Placental pericyte (primary cell): ENCODE data around the gene SULT1A4. TPM values are rescaled to one million over a fixed set of nuclear protein-coding genes. Genes with fewer than 3 reads are reported as not detected.

ENCODE experiments used
- small RNA-seq: library from RNA; depleted of rRNA; stranded (forward); fragments of <200 nt; gene quantifications from one replicate; pipeline ENCODE3, GENCODE V24; 2012; ENCODE audit warnings: low replicate concordance
- total RNA-seq: library from RNA; depleted of rRNA; stranded (reverse); fragments of >200 nt; gene quantifications from 2 replicates; pipeline ENCODE4 v1.2.3, GENCODE V29; 2012

SULT1A4 gene
- total RNA-seq: 0.44 and 0.57 TPM in 2 replicates

GRCh38 chr16:29459706-29460646 lies at the start of gene SULT1A4:
TSS of gene SULT1A4 (plus strand) at chr16:29459913. CDS start at chr16:29461386, 1,473 bp downstream.

GRCh38 chr16:29454269-29454668 lies 5.4 kb upstream of the SULT1A4 start, which contains the start of the genes BOLA2 and SLX1B:
TSS of gene BOLA2 (minus strand) at chr16:29454351. CDS start at chr16:29454253, 98 bp downstream.
TSS of gene SLX1B (plus strand) at chr16:29454533.

GRCh38 chr16:29506308-29506707 lies 46.6 kb downstream of the SULT1A4 start, which contains the start of gene NPIPB12:
TSS of gene NPIPB12 (minus strand) at chr16:29506408.

Small RNA genes within 50 kb of the gene (small RNA-seq; reads per million reads assigned to genes)
- gene AC133555.2: not detected

Other genes with a start within 250 kb of the SULT1A4 start
- gene NPIPB11, start 53.2 kb upstream of the SULT1A4 start, total RNA-seq: 0.44 and 1.1 TPM in 2 replicates
- 18.8 and 20.6 TPM in 2 replicates for gene BOLA2, start 5.6 kb upstream of the SULT1A4 start, total RNA-seq
- 12.9 and 23.9 TPM in 2 replicates for gene SLX1B, start 5.4 kb upstream of the SULT1A4 start, total RNA-seq
- gene NPIPB12, start 46.5 kb downstream of the SULT1A4 start, total RNA-seq: 10.7 and 22.8 TPM in 2 replicates
- gene SPN, start 203.3 kb downstream of the SULT1A4 start, total RNA-seq: not detected in 2 replicates
- 25.5 and 137 TPM in 2 replicates for gene QPRT, start 219.3 kb downstream of the SULT1A4 start, total RNA-seq